Measurements from ENCODE around the gene KANSL3.

GRCh38 chr2:96656540-96656939, 18.4 kb upstream of the KANSL3 start:
- TF ChIP-seq CTCF (IDR thresholded peaks at IDR 0.05) (no peak), EP300 (IDR thresholded peaks at IDR 0.05) (no peak), POLR2A (IDR thresholded peaks at IDR 0.05) (no peak)
